ENCODE measurements around the gene CCDC106. TPM values are rescaled to one million over a fixed set of nuclear protein-coding genes. Genes with fewer than 3 reads are reported as not detected.

The CCDC106 gene
- polyA plus RNA-seq, 1 donor (not counting 4 experiments of a cell fraction or from before 2014, with no cell fraction given): 3.1 TPM

DNA sequence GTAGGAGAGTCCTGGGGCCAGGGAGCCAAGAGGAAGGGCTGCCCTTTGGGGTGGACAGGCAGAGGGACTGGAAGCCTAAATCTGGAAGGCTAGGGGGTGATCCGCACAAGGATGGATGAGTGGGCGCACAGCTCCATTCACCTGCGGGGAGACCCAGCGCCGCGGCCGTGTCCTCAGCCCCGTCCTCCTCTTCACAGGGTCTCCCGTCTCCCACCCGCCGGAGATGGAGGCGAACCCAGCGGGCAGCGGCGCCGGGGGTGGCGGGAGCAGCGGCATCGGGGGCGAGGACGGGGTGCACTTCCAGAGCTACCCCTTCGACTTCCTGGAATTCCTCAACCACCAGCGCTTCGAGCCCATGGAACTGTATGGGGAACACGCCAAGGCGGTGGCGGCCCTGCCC is 34.6 kb upstream of the CCDC106 start:
- DNase-seq (ENCODE audit: low read depth, low spot score) (no peak), FAIRE-seq (no peak)
- Histone ChIP-seq H3K9ac (ENCODE audit: control insufficient read depth, extremely low read depth, insufficient read depth, low read length) (no peak overlapping the region), H4K20me1 (ENCODE audit: control insufficient read depth, extremely low read depth, insufficient read depth, low read length) (no peaks in the 10 kb centered on the region), H3K4me1 (ENCODE audit: control insufficient read depth, extremely low read depth, insufficient read depth, low read length) (no peaks in the 10 kb centered on the region), H3K4me3 (ENCODE audit: control insufficient read depth in 2 of 3, extremely low read depth in 1 of 3, insufficient read depth in 2 of 3, low read depth in 1 of 3, low read length in 3 of 3) (no peak overlapping the region), H3K79me2 (ENCODE audit: control insufficient read depth, insufficient read depth, low read length) (peaks cover 37% of the 10 kb centered on the region), H3K4me2 (ENCODE audit: control insufficient read depth, extremely low read depth, insufficient read depth, low read depth, low read length) (no peak overlapping the region), H3K9me3 (ENCODE audit: control insufficient read depth, low read depth, low read length) (no peaks in the 10 kb centered on the region), H2AFZ (ENCODE audit: control insufficient read depth, low read length) (no peak overlapping the region), H3K27me3 (ENCODE audit: control insufficient read depth, extremely low read depth, insufficient read depth, low read length) (no peaks in the 10 kb centered on the region), H3K27ac (ENCODE audit: control insufficient read depth, insufficient read depth, low read length) (no peak overlapping the region), H3K9me1 (ENCODE audit: control insufficient read depth, extremely low read depth, insufficient read depth, low read length) (no peaks in the 10 kb centered on the region), H3K36me3 (ENCODE audit: control insufficient read depth in 2 of 2, extremely low read depth in 1 of 2, insufficient read depth in 2 of 2, low read length in 2 of 2) (peaks cover 9 to 15% of the 10 kb centered on the region in 2 experiments)
- TF ChIP-seq, protein P1, sequence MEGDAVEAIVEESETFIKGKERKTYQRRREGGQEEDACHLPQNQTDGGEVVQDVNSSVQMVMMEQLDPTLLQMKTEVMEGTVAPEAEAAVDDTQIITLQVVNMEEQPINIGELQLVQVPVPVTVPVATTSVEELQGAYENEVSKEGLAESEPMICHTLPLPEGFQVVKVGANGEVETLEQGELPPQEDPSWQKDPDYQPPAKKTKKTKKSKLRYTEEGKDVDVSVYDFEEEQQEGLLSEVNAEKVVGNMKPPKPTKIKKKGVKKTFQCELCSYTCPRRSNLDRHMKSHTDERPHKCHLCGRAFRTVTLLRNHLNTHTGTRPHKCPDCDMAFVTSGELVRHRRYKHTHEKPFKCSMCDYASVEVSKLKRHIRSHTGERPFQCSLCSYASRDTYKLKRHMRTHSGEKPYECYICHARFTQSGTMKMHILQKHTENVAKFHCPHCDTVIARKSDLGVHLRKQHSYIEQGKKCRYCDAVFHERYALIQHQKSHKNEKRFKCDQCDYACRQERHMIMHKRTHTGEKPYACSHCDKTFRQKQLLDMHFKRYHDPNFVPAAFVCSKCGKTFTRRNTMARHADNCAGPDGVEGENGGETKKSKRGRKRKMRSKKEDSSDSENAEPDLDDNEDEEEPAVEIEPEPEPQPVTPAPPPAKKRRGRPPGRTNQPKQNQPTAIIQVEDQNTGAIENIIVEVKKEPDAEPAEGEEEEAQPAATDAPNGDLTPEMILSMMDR (optimal IDR thresholded peaks at IDR 0.05 in 1 of 3, IDR thresholded peaks at IDR 0.05 in 1 of 3, conservative IDR thresholded peaks at IDR 0.05 in 1 of 3; ENCODE audit: extremely low read depth in 1 of 3, insufficient read depth in 2 of 3, low read length in 3 of 3): no peak
- no peak for TF ChIP-seq EZH2 (IDR thresholded peaks at IDR 0.05; ENCODE audit: low read length)
- dilution Hi-C loops (cut with MboI; ENCODE audit: extremely low pct_ligation_motif_present, low sequenced_read_pairs): no loop called here

GRCh38 chr19:55613930-55614710 is 33.9 kb upstream of the CCDC106 start:
- Histone ChIP-seq H3K4me1 (ENCODE audit: control insufficient read depth, extremely low read depth, insufficient read depth, low read length) (no peaks in the 10 kb centered on the region), H3K27me3 (ENCODE audit: control insufficient read depth, extremely low read depth, insufficient read depth, low read length) (no peaks in the 10 kb centered on the region), H3K9ac (ENCODE audit: control insufficient read depth, extremely low read depth, insufficient read depth, low read length) (no peak overlapping the region), H3K4me3 (ENCODE audit: control insufficient read depth in 2 of 3, extremely low read depth in 1 of 3, insufficient read depth in 2 of 3, low read depth in 1 of 3, low read length in 3 of 3) (no peak overlapping the region), H3K27ac (ENCODE audit: control insufficient read depth, insufficient read depth, low read length) (no peak overlapping the region), H3K9me1 (ENCODE audit: control insufficient read depth, extremely low read depth, insufficient read depth, low read length) (no peaks in the 10 kb centered on the region), H3K9me3 (ENCODE audit: control insufficient read depth, low read depth, low read length) (no peaks in the 10 kb centered on the region), H3K36me3 (ENCODE audit: control insufficient read depth in 2 of 2, extremely low read depth in 1 of 2, insufficient read depth in 2 of 2, low read length in 2 of 2) (peaks cover 9 to 15% of the 10 kb centered on the region in 2 experiments), H2AFZ (ENCODE audit: control insufficient read depth, low read length) (no peak overlapping the region), H3K4me2 (ENCODE audit: control insufficient read depth, extremely low read depth, insufficient read depth, low read depth, low read length) (no peak overlapping the region), H4K20me1 (ENCODE audit: control insufficient read depth, extremely low read depth, insufficient read depth, low read length) (no peaks in the 10 kb centered on the region), H3K79me2 (ENCODE audit: control insufficient read depth, insufficient read depth, low read length) (peaks cover 30% of the 10 kb centered on the region)
- dilution Hi-C loops (cut with MboI; ENCODE audit: extremely low pct_ligation_motif_present, low sequenced_read_pairs): no loop called here
- no peak for TF ChIP-seq EZH2 (IDR thresholded peaks at IDR 0.05; ENCODE audit: low read length)
- TF ChIP-seq, protein P1 (optimal IDR thresholded peaks at IDR 0.05 in 1 of 3, IDR thresholded peaks at IDR 0.05 in 1 of 3, conservative IDR thresholded peaks at IDR 0.05 in 1 of 3; ENCODE audit: extremely low read depth in 1 of 3, insufficient read depth in 2 of 3, low read length in 3 of 3): no peak
- FAIRE-seq (no peak), DNase-seq (ENCODE audit: low read depth, low spot score) (no peak)

Measured in keratinocyte (primary cell).